ENCODE measurements around the gene LZTR1. TPM values are rescaled to one million over a fixed set of nuclear protein-coding genes. Genes with fewer than 3 reads are reported as not detected.
A peak's percentile ranks its signal among the peaks of the same experiment; 100 is the strongest.

LZTR1 gene
- total RNA-seq, 2 donors from 2014 or later: 25.7 to 66.9 TPM

DNA sequence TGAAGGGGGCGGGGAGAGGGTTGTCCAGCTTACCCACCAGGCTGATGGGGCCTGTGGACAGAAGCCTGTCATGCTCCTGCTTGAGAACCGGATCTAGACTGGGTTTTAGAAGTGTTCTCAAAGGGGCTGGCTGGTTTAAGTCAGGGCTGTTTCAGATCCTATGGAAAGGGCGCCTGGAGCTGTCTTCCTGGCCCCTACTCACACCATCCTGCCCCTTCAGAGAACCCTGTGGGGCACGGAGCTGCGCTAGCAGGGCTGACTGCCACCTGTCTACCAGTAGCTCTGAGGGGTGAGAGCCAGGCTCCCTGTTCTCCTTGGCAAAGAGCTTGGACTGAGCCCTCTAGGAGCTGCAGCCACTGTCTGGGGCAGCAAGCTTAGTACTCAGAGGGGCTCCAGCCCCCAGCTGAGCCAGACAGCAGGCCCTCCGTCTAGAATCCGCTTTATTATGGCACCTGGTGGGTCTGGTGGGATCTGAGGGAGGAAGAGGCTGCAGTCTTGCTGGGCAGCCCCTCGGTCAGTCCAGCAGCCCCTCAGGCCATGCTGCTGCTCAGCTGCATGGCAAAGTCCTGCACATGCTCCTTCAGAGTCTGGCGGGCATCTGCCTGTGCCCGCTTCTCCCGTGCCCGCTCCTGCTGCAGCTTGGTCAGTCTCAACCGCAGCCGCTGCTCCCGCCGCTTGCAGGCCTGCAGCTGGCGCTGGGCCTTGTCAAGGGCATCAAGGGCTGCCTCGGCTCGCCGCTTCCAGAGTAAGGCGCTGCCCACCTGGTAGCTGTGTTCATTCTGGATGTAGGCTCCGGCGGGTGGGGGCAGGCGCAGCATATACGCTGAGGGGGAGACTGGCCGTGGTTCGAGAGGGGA, 17.5 kb downstream of the LZTR1 start:
- Histone ChIP-seq H3K36me3 (replicated peaks in 1 of 2; ENCODE audit: insufficient read depth in 1 of 2, low read depth in 2 of 2) (peaks cover 0 to 6% of the 10 kb centered on the region in 2 donors), H3K27ac (no peak overlapping the region), H3K4me3 (no peak overlapping the region), H3K9me3 (no peaks in the 10 kb centered on the region), H3K4me1 (peaks cover 35% of the 10 kb centered on the region), H3K27me3 (no peaks in the 10 kb centered on the region)
- no peak for DNase-seq
- 90% methylated on average over 16 to 24 of the region's 27 CpGs for WGBS, 2 donors
- intact Hi-C loops (cut with DNase I): no loop called here
- ATAC-seq: no peak
- TF ChIP-seq, protein P1, sequence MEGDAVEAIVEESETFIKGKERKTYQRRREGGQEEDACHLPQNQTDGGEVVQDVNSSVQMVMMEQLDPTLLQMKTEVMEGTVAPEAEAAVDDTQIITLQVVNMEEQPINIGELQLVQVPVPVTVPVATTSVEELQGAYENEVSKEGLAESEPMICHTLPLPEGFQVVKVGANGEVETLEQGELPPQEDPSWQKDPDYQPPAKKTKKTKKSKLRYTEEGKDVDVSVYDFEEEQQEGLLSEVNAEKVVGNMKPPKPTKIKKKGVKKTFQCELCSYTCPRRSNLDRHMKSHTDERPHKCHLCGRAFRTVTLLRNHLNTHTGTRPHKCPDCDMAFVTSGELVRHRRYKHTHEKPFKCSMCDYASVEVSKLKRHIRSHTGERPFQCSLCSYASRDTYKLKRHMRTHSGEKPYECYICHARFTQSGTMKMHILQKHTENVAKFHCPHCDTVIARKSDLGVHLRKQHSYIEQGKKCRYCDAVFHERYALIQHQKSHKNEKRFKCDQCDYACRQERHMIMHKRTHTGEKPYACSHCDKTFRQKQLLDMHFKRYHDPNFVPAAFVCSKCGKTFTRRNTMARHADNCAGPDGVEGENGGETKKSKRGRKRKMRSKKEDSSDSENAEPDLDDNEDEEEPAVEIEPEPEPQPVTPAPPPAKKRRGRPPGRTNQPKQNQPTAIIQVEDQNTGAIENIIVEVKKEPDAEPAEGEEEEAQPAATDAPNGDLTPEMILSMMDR (IDR thresholded peaks at IDR 0.05): no peak
- no peak for TF ChIP-seq POLR2A (IDR thresholded peaks at IDR 0.05)

DNA sequence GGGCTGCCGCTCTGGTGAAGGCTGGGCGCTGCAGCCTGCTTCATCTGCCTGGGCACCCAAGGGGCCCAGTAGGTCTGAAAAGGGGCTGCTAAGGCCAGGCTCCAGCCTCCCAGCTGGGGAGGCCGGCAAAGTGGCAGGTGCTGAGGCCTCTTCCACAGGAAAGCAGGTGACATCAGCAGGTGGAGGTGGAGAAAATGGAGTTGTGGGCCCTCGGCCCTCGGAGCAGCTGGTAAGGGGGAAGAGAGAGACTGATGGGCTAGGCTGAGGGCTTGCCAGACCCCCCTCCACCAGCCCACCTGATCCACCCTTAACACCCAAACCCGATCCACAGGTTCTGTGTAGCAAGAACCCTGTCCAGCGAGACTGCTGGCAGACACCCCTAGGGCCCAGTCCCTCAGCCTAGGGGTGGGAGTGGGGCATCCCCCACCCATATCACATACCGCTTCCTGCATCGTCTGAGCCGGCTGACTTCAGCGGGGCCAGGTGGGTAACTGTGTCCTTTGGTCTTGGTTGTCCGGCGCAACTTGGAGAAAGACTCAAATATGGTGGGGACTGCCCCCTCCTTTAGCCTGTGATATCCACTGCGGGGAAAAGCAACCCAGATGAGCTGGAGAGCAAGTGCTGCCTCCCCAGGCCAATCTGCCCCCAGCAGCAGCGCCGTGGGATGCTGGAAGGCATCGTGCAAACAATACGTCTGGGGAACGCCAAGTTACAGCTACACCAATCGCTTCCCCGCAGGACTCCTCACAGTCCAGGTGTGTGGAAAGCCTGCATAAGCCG, 18.3 kb downstream of the LZTR1 start:
- Histone ChIP-seq H3K9me3 (no peaks in the 10 kb centered on the region), H3K4me1 (peaks cover 35% of the 10 kb centered on the region), H3K27me3 (no peaks in the 10 kb centered on the region), H3K4me3 (no peak overlapping the region), H3K36me3 (replicated peaks in 1 of 2; ENCODE audit: insufficient read depth in 1 of 2, low read depth in 2 of 2) (peaks cover 0 to 5% of the 10 kb centered on the region in 2 donors), H3K27ac (peak overlapping the region in 3 of 4 donors; percentile 96 to 99 (median 98))
- TF ChIP-seq POLR2A (IDR thresholded peaks at IDR 0.05): no peak
- TF ChIP-seq, protein P1 (IDR thresholded peaks at IDR 0.05): no peak
- intact Hi-C loops (cut with DNase I): no loop called here
- DNase-seq (no peak), ATAC-seq (no peak)
- 43 to 46% methylated on average over 19 to 22 of the region's 22 CpGs for WGBS, 2 donors

DNA sequence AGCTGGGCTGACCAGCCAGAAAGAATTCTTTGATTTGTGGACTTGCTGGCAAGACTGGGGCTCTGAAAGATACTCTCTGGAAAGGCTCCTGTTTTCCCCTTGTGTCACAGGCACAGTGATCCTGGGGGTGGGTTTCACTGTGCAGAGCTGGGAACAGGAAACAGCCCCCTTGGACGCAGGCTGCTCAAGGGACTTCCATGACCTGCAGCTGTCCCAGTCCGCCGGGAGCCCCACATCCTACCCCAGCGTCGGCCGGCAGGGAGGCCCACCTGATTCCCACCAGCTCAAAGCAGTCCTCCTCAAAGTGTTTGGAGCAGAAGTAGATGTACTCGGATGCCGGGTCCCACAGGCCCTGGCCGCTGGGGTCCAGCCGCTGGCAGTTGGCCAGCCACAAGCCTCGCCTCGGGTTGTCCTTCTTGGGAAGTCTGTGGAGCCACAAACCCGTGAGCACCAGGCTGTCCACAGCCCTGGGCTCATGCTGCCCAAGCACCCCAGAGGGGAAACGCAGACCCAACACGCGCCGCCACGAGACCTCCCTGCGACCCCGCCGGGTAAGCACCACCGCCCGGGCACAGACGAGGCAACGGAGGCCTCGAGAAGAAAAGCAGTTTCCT, 19.0 kb downstream of the LZTR1 start:
- WGBS, 2 donors: 2% methylated on average over 26 of the region's 26 CpGs; no CpG with 5 or more reads in 1 of the 2 donors
- DNase-seq: no peak
- H3K27me3 ChIP-seq: no peaks in the 10 kb centered on the region

DNA sequence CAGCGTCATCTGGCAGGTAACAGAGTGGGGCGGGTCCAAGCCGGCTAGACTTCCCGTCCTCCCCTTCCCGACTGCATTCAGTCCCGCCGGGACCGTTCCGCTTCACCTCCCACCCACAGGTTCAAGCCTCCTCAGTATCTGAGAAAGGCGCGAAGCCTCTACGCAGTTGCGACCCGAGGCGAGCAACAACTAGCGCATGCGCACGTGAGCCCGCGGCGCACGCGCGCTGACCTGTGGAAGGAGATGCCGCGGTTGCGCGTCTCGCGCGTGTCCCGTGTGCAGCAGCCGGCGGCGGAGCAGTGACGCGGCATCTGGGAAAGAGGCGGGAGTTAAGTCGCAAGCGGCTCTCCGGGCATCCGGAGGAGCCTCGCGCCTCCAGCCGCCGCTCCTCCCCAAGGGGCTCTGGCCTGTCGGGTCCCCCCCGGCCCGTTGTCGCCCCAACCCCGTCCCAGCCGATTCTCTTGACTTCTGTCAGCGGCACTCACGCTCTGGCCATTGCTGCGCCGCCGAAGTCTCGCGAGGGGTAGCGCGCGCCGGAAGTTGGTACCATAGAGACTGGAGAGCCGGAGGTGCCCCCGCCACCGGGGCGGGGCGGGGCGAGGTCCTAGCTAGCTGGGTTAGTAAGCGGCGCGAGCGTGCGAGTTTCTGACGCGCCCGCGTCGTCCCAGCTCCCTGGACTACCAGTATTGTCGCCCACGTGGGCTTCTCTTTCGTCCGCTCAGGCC, 19.7 kb downstream of the LZTR1 start, which contains the start of gene THAP7:
Gene THAP7 (minus strand): TSS at position 518 of the 725 bp plus-strand sequence. CDS start 207 bp downstream, at position 311.
- intact Hi-C loops (cut with DNase I): no loop called here
- Histone ChIP-seq H3K4me1 (peaks cover 35% of the 10 kb centered on the region), H3K36me3 (replicated peaks in 1 of 2; ENCODE audit: insufficient read depth in 1 of 2, low read depth in 2 of 2) (peaks cover 0 to 5% of the 10 kb centered on the region in 2 donors), H3K27ac (peak within 1 kb of the TSS; percentile 96 to 99 (median 98)), H3K9me3 (no peaks in the 10 kb centered on the region), H3K27me3 (no peaks in the 10 kb centered on the region), H3K4me3 (peak within 1 kb of the TSS; percentile 24 to 68)
- peak; percentile 63 to 86 (median 84) for TF ChIP-seq POLR2A (IDR thresholded peaks at IDR 0.05)
- TF ChIP-seq, protein P1 (IDR thresholded peaks at IDR 0.05): no peak
- 0% methylated on average over 83 of the region's 83 CpGs; no CpG with 5 or more reads in 1 of the 2 donors for WGBS, 2 donors
- DNase-seq (peak; percentile 96 to 97 (median 96)), ATAC-seq (peak; percentile 95)

More for the DNA sequence above, 19.0 kb downstream of the LZTR1 start:
- intact Hi-C loops (cut with DNase I): no loop called here
- H3K4me3 ChIP-seq: peak overlapping the region; percentile 24 to 68
- TF ChIP-seq, protein P1 (IDR thresholded peaks at IDR 0.05): no peak
- no peak for TF ChIP-seq POLR2A (IDR thresholded peaks at IDR 0.05)
- no peaks in the 10 kb centered on the region for H3K9me3 ChIP-seq
- peaks cover 35% of the 10 kb centered on the region for H3K4me1 ChIP-seq
- no peak for ATAC-seq
- H3K36me3 ChIP-seq (replicated peaks in 1 of 2; ENCODE audit: insufficient read depth in 1 of 2, low read depth in 2 of 2): peaks cover 0 to 5% of the 10 kb centered on the region in 2 donors
- H3K27ac ChIP-seq: peak overlapping the region; percentile 96 to 99 (median 98)
